HCT116 (cell line): ENCODE results near the gene CLDN1.

Experiments used
- EGR1 ChIP-seq: IDR thresholded peaks from 2 replicates; pipeline ENCODE4 v1.6.1; 2012; ENCODE audit warnings: low read depth
- EZH2 ChIP-seq: fragments of 200-600 bp; sonication (generic); IDR thresholded peaks from 2 replicates; pipeline ENCODE4 v1.6.1; 2017; ENCODE audit warnings: antibody characterized with exemption, mixed run types
- EZH2phosphoT487 ChIP-seq: fragments of 200-600 bp; IDR thresholded peaks from 2 replicates; pipeline ENCODE4 v1.6.1; 2018; ENCODE audit warnings: antibody characterized with exemption, borderline replicate concordance
- POLR2A ChIP-seq: IDR thresholded peaks from 2 replicates; pipeline ENCODE4 v1.7.0; 2011; ENCODE audit warnings: borderline replicate concordance; ENCODE audit not compliant: insufficient read depth, insufficient read length; ENCODE audit errors: extremely low read depth
- POLR2AphosphoS5 ChIP-seq: IDR thresholded peaks from 2 replicates; pipeline ENCODE4 v1.6.1; 2011; ENCODE audit warnings: mild to moderate bottlenecking, low read depth, low read length, moderate library complexity
- REST ChIP-seq: IDR thresholded peaks from 2 replicates; pipeline ENCODE4 v1.6.1; 2012; ENCODE audit warnings: low read depth
- SRF ChIP-seq: IDR thresholded peaks from 2 replicates; pipeline ENCODE4 v1.6.1; 2012; ENCODE audit warnings: low read depth
- TCF7L2 ChIP-seq: IDR thresholded peaks from 2 replicates; pipeline ENCODE4 v1.7.0; 2011; ENCODE audit warnings: borderline replicate concordance, inconsistent platforms; ENCODE audit not compliant: insufficient read depth, insufficient read length; ENCODE audit errors: extremely low read depth
- YY1 ChIP-seq: IDR thresholded peaks from 2 replicates; pipeline ENCODE4 v1.6.1; 2011; ENCODE audit warnings: low read length, low read depth, moderate library complexity, mild to moderate bottlenecking; ENCODE audit not compliant: insufficient replicate concordance; ENCODE audit errors: extremely low read depth
- TF ChIP-seq, protein P1 (sequence below), 3 experiments: fragments of 200-600 bp in 1 of 3; sonication (generic) in 1 of 3; IDR thresholded peaks in 2 of 3; conservative IDR thresholded peaks in 1 of 3; 2 replicates each; pipeline ENCODE4 v1.5.1; 2012 to 2017; ENCODE audit warnings: low read depth in 2 of 3, low read length in 2 of 3, antibody characterized with exemption in 1 of 3, borderline replicate concordance in 1 of 3, control low read depth in 1 of 3, mild to moderate bottlenecking in 1 of 3, mixed read lengths in 1 of 3, mixed run types in 1 of 3, moderate library complexity in 1 of 3; ENCODE audit not compliant: insufficient read depth in 1 of 3
- TF ChIP-seq, protein P2 (sequence below): IDR thresholded peaks from 2 replicates; pipeline ENCODE4 v1.6.1; 2012

GRCh38 chr3:190281308-190282051 is 40.8 kb downstream of the CLDN1 start:
- TF ChIP-seq, protein P1, sequence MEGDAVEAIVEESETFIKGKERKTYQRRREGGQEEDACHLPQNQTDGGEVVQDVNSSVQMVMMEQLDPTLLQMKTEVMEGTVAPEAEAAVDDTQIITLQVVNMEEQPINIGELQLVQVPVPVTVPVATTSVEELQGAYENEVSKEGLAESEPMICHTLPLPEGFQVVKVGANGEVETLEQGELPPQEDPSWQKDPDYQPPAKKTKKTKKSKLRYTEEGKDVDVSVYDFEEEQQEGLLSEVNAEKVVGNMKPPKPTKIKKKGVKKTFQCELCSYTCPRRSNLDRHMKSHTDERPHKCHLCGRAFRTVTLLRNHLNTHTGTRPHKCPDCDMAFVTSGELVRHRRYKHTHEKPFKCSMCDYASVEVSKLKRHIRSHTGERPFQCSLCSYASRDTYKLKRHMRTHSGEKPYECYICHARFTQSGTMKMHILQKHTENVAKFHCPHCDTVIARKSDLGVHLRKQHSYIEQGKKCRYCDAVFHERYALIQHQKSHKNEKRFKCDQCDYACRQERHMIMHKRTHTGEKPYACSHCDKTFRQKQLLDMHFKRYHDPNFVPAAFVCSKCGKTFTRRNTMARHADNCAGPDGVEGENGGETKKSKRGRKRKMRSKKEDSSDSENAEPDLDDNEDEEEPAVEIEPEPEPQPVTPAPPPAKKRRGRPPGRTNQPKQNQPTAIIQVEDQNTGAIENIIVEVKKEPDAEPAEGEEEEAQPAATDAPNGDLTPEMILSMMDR (IDR thresholded peaks at IDR 0.05 in 2 of 3, conservative IDR thresholded peaks at IDR 0.05 in 1 of 3; ENCODE audit: borderline replicate concordance in 1 of 3, insufficient read depth in 1 of 3, low read depth in 2 of 3, low read length in 2 of 3) = no peak
- TF ChIP-seq POLR2A (no peak), EGR1 (no peak), POLR2AphosphoS5 (no peak), YY1 (no peak), REST (no peak), TCF7L2 (no peak), EZH2phosphoT487 (no peak), SRF (no peak), EZH2 (no peak)
- TF ChIP-seq, protein P2, sequence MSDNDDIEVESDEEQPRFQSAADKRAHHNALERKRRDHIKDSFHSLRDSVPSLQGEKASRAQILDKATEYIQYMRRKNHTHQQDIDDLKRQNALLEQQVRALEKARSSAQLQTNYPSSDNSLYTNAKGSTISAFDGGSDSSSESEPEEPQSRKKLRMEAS = no peak
